UCSD-AML1 (cell line): ENCODE measurements around the gene TXNRD1.
A peak's percentile ranks its signal among the peaks of the same experiment; 100 is the strongest.
"Not testable (repeated sequence)": the region's sequence is repeated elsewhere in the genome, so short reads cannot be mapped to it uniquely, and the experiment has no call there.

Source experiments
- DNase-seq: peaks from one replicate; lab custom pipeline; 2025; ENCODE audit not compliant: unreplicated experiment; lab: John Stamatoyannopoulos, UW

Gene TXNRD1

GRCh38 chr12:104215638-104216297 is at the start of gene TXNRD1:
TSS of gene TXNRD1 (plus strand) at chr12:104215779. CDS start at chr12:104215803, 24 bp downstream.
- peak; percentile 86 for DNase-seq

- no peak for DNase-seq
These were observed 49.8 kb upstream of the TXNRD1 start for GRCh38 chr12:104165801-104166200.

- no peak for DNase-seq
These were observed 49.1 kb upstream of the TXNRD1 start for GRCh38 chr12:104166465-104166864.

GRCh38 chr12:104167519-104168458 is 47.8 kb upstream of the TXNRD1 start:
- DNase-seq, result no peak

GRCh38 chr12:104168596-104168995 is 47.0 kb upstream of the TXNRD1 start:
- no peak for DNase-seq

GRCh38 chr12:104171785-104172569 is 43.6 kb upstream of the TXNRD1 start:
- no peak for DNase-seq

GRCh38 chr12:104172570-104172947 is 43.0 kb upstream of the TXNRD1 start:
- no peak for DNase-seq

- not testable (repeated sequence) for DNase-seq
These were observed 41.8 kb upstream of the TXNRD1 start for GRCh38 chr12:104173804-104174203.

GRCh38 chr12:104175726-104176247 is 39.8 kb upstream of the TXNRD1 start:
- DNase-seq, result no peak

- no peak for DNase-seq
These were observed 38.3 kb upstream of the TXNRD1 start for GRCh38 chr12:104177336-104177662.

- DNase-seq, result peak; percentile 36
These were observed 37.7 kb upstream of the TXNRD1 start for GRCh38 chr12:104177663-104178501.

- no peak for DNase-seq
These were observed 35.2 kb upstream of the TXNRD1 start for GRCh38 chr12:104180374-104180773.

- no peak for DNase-seq
These were observed 34.3 kb upstream of the TXNRD1 start for GRCh38 chr12:104181313-104181712.

- no peak for DNase-seq
These were observed 33.4 kb upstream of the TXNRD1 start for GRCh38 chr12:104182144-104182543.

GRCh38 chr12:104182621-104183378 is 32.8 kb upstream of the TXNRD1 start:
- no peak for DNase-seq

- no peak for DNase-seq
These were observed 32.1 kb upstream of the TXNRD1 start for GRCh38 chr12:104183443-104183842.

- no peak for DNase-seq
These were observed 28.0 kb upstream of the TXNRD1 start for GRCh38 chr12:104187446-104188155.

GRCh38 chr12:104188534-104188933 is 27.0 kb upstream of the TXNRD1 start:
- no peak for DNase-seq

GRCh38 chr12:104189915-104190555 is 25.5 kb upstream of the TXNRD1 start:
- DNase-seq, result no peak
